GM12874 (cell line): ENCODE data around the gene FOXF1.

Experiments used
- TF ChIP-seq, protein P1 (sequence below): IDR thresholded peaks from 2 replicates; pipeline ENCODE4 v1.5.1; 2011; ENCODE audit warnings: low read depth, mild to moderate bottlenecking, control low read depth, low read length, moderate library complexity; ENCODE audit not compliant: insufficient read depth

Gene FOXF1

DNA sequence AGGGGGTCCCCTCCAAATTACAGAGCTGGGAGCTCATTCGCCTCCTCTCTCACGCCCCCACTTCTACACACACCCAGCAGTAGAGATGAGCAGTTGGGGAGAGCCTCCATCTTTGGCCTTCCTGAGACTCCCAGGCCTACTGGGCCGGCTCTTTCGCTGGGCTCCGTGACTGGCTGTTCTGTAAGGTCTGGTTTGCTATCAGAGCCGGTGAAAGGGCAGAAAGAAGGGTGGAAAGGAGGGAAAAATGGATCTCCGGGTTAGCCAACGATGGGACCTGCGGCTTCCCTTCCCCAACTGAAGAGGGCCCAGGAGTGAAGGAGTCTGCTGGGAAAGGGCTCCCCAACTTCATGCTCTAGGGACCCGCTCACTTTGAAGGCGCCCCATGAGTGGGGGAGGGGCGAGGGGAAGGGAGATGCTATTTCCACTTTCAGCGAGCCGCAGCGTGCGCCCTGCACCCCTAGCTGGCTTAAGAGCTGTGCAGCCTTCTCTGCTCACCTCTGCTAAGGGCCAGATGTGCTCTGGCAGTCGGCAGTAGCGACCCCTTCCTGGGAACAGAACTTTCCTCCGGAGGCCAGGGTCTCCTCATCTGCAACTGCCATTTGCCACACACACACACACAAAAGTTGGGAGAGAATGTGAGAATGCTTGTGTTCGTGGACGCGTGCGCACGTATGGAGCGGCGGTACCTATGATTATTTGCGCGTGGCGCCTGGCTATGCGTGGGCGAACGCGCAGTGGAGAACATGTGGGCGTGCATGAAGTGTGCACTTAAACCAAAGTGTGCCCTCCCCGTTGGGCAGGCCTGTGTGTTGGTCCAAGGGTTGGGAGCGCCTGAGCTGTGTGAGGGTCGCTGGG, 2.9 kb upstream of the FOXF1 start:
- TF ChIP-seq, protein P1, sequence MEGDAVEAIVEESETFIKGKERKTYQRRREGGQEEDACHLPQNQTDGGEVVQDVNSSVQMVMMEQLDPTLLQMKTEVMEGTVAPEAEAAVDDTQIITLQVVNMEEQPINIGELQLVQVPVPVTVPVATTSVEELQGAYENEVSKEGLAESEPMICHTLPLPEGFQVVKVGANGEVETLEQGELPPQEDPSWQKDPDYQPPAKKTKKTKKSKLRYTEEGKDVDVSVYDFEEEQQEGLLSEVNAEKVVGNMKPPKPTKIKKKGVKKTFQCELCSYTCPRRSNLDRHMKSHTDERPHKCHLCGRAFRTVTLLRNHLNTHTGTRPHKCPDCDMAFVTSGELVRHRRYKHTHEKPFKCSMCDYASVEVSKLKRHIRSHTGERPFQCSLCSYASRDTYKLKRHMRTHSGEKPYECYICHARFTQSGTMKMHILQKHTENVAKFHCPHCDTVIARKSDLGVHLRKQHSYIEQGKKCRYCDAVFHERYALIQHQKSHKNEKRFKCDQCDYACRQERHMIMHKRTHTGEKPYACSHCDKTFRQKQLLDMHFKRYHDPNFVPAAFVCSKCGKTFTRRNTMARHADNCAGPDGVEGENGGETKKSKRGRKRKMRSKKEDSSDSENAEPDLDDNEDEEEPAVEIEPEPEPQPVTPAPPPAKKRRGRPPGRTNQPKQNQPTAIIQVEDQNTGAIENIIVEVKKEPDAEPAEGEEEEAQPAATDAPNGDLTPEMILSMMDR, result no peak

GRCh38 chr16:86508028-86508946, 2.0 kb upstream of the FOXF1 start:
- TF ChIP-seq, protein P1, result no peak

DNA sequence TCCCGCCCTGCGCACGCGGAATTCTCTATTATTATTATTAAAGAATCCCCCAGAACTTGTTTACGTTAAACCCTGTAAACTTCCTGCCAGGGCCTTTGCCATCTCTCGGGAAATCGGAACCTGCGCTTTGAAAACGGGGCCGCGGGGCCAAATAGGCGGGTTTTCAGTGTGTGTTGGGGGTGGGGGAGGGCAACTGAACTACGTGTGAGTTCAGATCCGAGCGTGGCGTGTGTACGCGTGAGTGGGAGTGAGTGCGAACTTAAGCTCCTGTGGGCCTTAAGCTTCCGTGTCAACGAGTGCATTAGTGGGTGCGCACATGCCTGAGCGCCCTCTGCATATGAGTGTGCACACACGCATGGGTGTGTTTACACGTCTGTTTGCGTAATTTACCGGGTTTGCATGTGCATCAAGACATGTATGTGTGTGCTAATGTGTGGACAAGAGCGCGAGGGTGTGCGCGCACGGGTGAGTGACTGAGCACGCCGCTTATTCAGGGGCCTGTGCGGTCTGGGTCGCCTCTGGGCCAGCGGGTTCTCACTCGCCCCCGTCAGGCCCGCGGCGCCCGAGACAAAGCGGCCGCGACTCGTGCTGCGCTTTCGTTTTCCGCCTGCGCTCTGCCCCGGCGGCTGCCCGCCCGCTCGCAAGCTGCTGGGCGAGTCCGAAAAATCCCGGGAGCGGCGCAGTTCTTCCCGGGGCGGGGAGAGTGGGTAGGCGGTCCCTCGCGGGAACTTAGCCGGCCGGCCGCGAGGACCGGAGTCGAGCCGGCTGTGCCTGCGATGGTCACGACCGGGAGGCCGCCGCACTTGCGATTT, 1.2 kb upstream of the FOXF1 start:
- TF ChIP-seq, protein P1, result no peak

GRCh38 chr16:86509759-86510464, 415 bp upstream of the FOXF1 start:
- TF ChIP-seq, protein P1, result no peak

DNA sequence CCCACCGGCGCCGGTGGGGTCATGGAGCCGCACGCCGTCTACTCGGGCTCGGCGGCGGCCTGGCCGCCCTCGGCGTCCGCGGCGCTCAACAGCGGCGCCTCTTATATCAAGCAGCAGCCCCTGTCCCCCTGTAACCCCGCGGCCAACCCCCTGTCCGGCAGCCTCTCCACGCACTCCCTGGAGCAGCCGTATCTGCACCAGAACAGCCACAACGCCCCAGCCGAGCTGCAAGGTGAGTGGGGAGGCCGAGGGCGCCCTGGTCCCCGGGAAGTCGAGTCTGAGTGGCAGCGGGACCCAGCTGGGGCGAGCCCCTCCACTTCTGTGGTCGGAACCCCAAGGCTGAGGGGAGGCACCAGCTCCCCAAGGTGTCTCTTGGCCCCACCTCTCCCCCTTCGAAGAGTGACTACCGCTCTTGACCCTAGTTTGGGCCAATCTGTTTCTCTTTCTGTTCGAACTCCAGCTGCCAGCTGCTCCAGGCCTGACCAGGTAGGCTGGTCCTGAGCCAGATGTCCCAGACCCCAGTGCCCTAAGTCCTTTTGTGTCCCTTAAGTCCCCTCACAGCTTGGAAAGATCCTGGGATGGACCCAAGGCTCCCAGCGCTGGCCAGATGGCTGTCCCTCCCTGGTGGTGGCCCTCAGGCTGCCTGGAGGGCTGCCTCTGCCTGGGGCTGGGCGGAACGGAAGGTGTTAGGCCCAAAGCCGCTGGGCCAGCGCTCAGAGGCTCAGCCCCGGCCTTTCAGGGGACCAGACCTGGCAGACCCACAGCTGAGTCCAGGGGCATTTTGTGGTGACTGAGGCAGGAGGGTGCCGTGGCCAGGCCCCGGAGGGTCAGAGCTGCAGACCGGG, 1.2 kb downstream of the FOXF1 start:
- TF ChIP-seq, protein P1, result no peak

DNA sequence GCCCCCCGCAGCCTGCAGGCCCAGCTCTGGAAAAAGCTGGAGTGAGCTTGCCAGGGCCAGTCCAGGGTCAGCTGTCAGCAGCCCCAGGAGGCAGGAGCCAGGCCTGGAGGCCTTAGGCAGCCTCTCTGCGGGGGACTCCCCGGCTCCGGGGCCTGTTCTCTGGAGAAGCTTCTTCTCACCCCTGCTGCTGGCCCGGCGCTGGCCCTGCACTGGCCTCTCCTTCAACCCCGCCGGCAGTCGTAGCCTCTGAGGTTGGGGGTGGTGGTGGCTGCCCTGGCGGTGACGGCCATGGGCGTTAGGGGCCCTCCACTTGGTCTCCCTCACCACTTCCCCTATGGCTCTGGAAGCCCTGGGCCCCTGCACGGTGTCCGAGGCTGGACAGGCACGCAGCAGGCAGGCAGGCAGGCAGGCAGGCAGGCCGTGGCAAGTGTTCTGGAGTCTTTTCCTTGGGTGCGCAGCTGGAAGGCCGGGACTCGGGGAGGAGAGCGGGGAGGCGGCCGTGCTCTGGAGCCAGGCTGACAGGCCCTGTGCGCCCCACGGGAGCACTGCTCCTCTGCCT, 2.1 kb downstream of the FOXF1 start:
- TF ChIP-seq, protein P1, result no peak
